Stimulated activated CD8-positive, alpha-beta memory T cell treated with anti-CD3 and anti-CD28 coated beads, Interleukin-7, amount 100 ng/mL, for 1 hour (primary cell): Measurements from ENCODE around the gene COL25A1.

Source experiments
- DNase-seq, 2 donors: peaks; one replicate each; pipeline ENCODE4 v3.0.0-alpha.2; 2020; ENCODE audit warnings: low read depth in 2 of 2

The COL25A1 gene

DNA sequence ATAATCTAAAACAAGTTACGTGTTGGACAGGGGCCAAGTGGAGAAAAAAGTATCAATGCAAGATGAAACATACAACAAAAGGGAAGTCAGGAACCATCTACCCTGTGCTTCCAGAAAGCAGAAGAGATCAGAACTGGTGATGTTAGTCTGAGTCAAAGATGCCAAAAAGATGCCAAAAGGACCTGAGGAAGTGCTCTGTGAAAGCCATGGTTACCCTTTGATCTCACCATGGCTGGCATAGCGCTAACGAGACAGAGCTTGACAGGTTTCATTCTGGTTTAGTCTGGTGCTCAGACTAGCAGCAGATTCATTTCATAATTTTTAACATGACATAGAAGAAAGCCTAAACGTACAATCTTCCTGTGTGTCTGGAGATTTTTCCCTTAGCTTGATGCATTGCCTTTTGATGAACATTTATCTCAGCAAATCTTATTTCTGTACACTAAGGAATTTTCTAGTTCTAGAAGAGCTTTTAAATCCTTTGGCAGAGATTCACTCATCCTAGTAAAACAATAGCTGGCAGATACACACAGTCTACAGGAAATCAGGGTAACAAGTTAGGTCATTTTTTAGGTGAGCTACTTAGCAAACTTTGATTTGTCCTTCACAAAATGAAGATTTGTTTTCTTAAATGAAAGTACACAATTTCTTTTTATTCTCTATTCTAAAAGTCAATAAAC, 87.7 kb downstream of the COL25A1 start:
- DNase-seq = no peak

GRCh38 chr4:109213056-109213455, 89.4 kb downstream of the COL25A1 start:
- no peak for DNase-seq

DNA sequence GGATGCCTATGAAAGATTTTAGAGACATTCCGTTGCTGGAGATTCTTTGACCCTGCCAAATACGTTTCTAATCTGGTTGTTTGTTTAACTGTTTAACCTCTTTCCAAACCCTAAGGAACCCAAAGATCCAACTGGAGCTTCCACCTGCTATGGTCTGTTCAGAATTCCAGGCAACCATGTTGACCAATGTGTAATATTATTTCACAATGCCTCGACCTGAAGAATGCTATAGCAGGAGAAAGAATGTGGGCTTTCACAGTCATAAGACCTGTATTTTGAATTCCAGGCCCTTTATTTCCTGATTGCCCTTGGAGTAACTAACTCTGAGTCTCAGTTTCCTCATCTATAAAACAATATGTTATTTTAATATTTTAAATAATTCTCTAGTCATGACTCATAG, 90.8 kb downstream of the COL25A1 start:
- DNase-seq = no peak

GRCh38 chr4:109209647-109210046, 92.8 kb downstream of the COL25A1 start:
- DNase-seq = no peak

- no peak for DNase-seq
These were observed 94.6 kb downstream of the COL25A1 start for GRCh38 chr4:109207898-109208297.

DNA sequence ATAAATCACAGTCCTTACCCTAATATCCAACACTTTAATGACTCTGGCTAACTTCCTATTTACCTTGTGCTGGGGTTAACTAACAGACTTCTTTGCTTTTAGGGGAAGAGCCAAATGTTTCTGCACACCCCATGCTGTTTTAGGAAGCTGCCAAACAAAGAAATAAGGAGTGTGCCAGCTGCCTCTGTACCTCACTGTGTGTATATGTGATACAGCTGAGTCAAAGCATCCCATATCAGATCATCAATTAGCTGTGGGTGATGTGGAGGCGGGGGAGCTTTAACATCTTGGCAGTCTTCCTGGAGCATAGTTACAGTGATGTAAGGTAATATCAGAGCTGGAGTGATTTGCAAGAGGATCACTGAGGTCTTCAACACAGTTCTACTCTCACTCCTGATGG, 95.4 kb downstream of the COL25A1 start:
- no peak for DNase-seq

- DNase-seq = no peak
These were observed 95.8 kb downstream of the COL25A1 start for GRCh38 chr4:109206620-109207019.

DNA sequence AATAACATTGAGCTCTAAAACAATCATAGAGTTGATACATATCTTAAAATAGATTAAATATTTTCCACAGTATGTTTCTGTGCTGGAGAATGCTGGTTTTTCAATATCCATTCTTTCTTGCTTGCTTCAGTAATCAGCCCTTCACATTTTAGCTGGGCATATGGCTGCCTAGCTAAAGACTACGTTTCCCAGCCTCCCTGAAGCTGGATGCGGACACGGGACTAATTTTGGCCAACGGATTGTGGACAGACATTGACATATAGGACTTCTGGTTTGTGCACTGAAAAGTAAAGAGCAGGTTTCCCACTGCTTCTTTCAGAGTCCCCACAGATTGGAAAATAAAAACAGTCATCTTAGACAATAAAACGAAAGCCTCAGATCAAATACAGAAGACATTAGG, 97.3 kb downstream of the COL25A1 start:
- DNase-seq = no peak

GRCh38 chr4:109199585-109199984, 102.9 kb downstream of the COL25A1 start:
- no peak for DNase-seq

- DNase-seq = no peak
These were observed 106.8 kb downstream of the COL25A1 start for GRCh38 chr4:109195646-109196045.

GRCh38 chr4:109191216-109191615, 111.2 kb downstream of the COL25A1 start:
- no peak for DNase-seq

GRCh38 chr4:109186458-109186945, 116.0 kb downstream of the COL25A1 start:
- DNase-seq = no peak

DNA sequence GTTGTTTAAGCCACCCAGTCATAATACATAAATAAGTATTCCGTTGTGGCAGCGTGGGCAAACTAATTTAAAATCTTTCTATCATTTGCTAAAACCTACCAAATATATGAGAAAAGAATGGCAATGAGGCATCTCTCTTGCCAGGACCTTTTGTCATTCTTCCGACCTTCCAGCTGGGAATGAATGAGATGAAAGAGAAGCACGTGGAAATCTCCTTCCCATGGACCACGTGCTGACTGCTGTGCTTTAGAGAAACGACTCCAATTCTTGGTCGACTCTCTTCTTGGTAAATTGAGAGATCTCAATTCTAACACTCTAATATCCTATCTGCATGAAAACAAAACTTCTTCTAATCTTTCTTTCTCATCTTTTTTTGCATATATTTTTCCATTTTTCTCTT, 116.5 kb downstream of the COL25A1 start:
- no peak for DNase-seq

GRCh38 chr4:109185548-109185947, 116.9 kb downstream of the COL25A1 start:
- no peak for DNase-seq

DNA sequence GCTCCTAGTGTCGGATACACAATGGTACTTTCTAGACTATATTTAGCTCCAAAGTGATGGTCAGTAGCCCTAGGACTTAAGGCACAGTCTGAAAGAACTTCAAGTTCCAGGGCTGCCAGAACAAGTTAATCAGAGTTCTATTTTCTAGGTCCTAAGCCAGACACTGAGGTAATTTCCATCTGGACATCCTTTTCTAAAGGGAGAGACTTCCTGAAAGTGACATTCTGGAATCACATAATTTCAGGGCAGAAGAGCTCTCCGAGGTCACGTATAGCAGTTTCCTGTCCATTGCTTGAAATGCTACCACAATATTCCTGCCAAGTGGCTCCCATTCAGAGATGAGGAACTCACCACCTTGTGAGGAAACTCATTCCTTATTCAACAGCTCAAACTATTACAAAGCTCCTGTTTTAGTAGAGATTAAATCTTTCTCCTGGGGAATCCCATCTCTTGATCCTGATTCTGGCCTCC, 117.9 kb downstream of the COL25A1 start:
- no peak for DNase-seq

DNA sequence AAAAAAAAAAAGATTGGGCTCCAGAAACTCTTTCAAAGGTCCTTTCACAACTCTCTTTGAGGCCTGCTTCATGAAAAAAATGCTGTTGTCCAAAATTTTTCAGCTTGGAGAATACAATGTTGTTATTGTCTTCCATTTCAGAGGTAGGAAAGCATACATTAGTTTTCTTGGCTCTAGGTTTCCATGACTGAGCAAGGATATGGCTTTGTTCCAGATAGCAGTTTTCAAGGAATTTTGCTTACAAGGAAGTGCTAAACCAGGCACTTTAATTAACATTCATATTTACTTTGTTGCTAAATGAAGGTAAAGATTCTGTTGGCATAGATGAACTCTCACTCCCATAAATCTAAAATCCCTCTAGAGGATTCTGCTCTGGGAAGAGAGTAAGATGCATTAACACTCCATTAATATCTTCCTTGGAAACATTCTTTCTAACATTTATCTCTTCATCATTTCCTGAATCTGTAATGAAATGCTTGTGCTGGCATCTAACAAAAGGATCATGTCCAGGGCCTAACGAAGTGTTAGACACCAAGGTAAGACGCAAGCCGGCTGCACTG, 118.4 kb downstream of the COL25A1 start:
- DNase-seq = no peak

- DNase-seq = no peak
These were observed 119.8 kb downstream of the COL25A1 start for GRCh38 chr4:109182696-109183095.

GRCh38 chr4:109179061-109179460, 123.4 kb downstream of the COL25A1 start:
- no peak for DNase-seq

DNA sequence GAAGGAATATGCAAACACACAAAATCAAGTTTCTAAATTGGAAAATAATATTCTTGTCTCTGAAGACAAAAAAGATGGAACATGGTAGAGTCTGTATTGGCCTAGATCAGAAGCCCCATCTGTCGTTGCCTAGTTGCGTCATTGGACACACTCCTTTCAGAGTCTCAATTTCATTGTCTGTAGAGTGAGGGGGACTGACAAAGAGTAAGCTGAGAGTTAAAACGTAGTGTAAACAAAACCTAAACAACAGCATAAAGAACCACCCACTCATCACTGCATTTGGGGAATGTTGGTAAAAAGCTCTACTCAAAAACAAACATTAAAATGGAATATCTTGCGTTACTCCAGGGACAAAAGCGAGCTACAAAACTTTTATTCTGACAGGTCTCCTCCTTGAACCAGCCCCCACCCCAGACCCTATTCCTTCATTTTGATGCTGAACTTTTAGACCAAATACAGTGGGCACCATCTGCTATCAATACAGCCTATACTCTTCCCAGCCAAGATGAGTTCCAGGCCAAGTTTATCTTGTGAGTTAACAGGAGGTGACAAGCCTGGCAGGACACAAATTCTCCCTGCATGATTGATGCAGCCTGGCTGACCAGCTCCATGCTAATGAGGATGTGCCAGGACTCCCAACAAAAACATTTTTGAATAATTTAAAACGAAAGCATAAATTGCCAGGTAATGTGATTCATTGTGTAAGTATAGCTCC, 125.2 kb downstream of the COL25A1 start:
- no peak for DNase-seq

GRCh38 chr4:109174224-109174953, 128.1 kb downstream of the COL25A1 start:
- no peak for DNase-seq

- no peak for DNase-seq
These were observed 130.2 kb downstream of the COL25A1 start for GRCh38 chr4:109172301-109172700.

GRCh38 chr4:109171070-109171469, 131.4 kb downstream of the COL25A1 start:
- no peak for DNase-seq
